GM21447 (cell line): ENCODE measurements around the gene TRPM1.

Experiments used
- ATAC-seq: cut with Tn5 transposase; IDR thresholded peaks from one replicate; pipeline ENCODE4 v1.9.1; 2021; ENCODE audit not compliant: unreplicated experiment

The TRPM1 gene

DNA sequence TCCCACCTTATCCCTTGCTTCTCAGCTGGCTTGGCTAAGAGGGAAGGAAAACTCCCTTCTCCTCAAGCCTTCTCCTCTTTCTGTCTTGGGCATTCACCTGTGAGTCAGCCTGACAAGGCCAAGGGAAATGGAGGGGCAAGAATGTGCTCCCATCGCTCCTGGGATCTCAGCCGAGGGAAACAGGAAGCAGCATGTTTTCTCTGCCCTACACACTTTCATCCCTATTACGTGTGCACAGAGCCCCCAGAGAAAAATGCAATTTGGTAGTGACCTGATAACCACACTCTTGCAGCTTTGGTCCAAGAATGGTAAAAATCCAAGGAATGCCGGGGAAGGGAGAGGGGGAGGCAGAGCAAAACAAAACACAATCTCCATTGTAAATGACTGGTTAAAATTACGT, 77.2 kb downstream of the TRPM1 start:
- no peak for ATAC-seq

DNA sequence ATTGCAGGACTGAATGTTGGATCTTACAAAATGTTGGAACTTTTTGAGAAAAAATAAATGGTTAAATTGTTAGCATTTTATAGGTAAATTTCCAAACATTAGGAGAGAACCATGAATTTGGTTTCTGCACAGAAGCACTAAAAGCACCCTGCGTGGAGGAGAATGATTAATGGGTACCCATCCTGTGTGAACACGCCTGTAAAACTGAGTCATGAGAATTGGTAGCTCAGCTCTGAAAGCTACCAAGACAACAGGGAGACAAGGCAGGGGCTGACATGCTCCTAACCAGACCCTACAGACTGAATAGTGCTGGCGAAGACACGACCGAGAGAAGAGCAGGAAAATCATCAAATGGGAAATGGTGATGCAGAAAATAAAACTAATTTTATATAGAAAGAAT, 77.7 kb downstream of the TRPM1 start:
- no peak for ATAC-seq

DNA sequence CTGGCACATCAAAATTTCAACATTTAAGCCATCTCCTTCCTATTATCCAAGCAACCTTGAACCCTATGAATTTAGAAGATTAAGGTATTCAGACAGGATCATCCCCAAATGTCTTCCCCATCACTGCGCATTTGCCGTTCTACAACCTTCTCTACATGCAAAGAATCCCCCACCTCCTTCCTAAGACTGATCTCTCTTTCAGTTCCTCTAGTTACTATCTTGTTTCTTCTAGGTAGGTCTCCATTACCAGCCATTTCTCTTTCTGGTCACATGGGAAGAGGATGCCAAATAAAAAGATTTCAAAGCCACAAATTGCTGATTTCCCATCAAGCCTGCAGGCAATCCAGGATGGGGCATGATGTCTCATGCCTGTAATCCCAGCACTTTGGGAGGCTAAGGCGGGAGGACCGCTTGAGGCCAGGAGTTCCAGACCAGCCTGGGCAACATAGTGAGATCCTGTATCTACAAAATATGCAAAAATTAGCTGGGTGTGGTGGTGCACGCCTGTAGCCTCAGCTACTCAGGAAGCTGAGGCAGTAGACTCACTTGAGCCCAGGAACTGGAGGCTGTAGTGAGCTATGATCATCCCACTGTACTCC, 80.4 kb downstream of the TRPM1 start:
- no peak for ATAC-seq

DNA sequence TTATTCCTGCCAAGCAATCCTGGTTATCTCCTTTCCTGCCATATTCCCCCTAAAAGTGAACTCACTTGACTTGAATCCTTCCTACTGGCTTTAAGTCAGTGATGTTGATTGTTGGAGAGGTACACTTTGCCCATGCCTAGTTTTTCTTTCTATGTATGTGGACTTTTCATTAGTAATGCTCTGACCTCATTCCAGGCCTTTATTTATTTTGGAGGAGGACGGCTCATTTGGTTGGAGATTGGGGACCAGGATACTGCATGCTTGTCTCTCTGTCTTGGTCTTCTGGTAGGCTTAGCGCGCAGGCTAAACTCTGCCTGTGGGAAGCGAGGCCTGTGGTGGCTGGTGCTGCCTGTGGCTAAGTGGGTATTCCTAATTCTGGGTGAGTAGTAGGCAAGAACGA, 81.0 kb downstream of the TRPM1 start:
- no peak for ATAC-seq

DNA sequence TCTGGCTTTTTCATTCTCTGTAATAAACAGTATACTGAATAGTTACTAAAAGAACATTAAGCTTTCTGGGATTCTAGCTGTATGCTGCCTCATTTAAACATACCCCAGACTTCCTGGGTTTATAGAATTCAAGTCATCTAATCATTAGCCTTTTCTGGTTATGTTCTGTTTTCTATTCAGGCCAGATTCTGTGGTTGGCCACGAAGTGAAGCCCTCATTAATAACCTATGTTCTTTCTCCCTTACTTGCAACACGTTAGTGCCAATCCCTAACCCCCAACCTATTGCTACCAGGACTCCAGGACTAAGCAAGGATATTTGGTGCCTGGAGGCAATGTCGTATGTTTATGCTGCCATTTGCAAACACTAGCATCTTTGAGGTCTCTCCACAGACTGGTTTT, 81.5 kb downstream of the TRPM1 start:
- no peak for ATAC-seq

DNA sequence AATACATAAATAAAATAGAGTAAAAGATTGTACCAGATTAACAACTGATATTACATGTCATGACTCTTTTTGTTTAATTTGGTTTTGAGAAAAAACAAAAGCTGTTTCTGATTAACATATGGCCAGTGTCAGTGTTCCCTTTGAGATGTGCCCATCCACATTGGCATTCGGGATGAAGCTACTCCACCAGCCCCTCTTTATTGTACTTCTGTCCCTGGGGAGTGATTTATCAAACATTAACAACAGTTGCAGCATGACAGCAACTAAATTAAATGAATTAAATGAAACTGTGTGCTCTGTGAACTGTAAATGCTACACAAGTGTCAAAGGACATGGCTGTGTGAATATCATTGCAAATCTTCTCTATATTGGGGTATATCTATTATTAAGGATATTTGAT, 84.2 kb downstream of the TRPM1 start:
- ATAC-seq: no peak

DNA sequence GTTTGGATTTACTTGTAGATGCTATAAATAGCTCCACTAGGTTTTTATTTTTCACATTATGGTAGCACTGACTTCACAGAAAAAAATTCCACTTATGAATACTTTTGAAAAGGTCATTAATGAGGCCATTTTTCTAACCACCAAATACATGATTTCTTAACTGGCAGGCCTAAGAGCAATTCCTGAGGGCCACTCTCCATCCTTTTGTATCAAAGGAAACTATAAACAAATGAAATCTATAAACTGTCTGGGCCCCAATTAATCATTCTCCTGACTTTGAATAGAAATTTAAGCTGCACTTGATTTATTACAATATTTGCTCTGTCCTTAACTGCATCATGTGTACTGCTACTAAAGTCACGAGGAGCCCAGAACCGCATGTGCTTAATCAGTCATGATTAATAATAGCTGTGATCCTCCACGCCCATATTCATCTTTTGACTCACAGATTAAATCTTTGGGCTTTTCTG, 85.0 kb downstream of the TRPM1 start:
- ATAC-seq: no peak

DNA sequence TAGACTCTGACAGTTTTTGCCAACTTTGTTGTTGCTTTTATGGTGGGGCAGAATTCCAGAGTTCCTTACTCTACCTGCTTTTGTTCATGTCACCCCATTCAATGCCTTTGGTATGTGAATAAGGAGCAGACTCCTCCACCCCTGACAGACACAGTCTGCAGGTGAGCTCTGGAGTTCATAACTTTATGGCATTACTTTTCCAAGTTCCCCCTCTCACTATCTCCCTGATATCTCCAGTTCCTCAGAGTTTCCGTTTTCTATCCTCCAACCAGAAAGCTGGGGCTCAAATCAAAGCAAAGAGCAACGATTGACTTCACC, 87.0 kb downstream of the TRPM1 start:
- no peak for ATAC-seq

DNA sequence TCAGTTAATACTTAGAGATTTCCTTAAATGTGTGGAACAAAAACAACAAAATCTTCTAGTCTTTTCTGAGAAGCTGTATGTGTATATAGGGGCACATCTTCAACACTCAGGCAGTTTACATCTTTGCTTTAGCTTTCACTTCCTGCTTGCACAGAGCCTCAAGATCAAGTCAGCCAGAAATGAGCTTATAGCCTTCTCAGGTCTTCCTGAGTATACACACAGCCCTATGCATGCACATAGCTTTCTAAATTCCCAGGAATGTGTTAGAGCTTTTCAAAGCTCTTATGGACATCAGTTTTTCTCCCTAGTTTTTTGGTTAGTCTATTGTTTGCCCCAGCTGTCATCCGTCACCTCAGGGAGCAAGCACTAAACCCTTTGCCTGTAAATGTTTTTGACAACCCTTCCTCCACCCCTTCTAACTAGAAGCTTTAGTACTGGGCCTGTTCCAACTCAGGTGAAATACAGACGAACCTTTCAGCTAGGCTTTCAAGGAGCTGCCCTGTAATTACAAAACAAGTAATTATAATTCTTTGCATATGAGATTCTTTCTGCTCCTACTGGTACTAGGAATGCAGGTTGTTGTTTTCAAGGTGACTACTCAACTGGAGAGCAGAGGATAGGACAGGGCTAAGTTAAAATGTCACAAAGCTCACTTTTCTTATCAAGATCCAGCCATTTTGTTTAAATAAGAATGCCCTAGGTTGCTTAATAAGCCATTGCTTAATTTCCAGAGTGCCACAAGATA, 87.5 kb downstream of the TRPM1 start:
- peak; percentile 98 for ATAC-seq

DNA sequence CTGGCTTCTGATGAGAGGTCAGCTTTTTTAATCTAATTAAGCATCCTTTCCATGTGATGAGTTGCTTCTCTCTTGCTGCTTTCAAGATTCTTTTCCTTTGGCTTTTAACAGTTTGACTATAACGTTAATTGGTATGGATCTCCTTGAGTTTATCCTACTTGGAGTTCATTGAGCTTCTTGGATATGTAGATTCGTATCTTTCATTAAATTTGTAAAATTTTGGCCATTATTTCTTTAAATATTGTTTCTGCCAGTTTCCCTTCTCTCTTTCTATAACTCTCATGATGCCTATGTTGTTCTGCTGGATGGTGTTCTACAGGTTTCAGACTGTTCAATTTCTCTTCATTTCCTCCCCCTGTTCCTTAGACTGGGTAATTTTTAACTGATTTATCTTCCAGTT, 89.1 kb downstream of the TRPM1 start:
- no peak for ATAC-seq

DNA sequence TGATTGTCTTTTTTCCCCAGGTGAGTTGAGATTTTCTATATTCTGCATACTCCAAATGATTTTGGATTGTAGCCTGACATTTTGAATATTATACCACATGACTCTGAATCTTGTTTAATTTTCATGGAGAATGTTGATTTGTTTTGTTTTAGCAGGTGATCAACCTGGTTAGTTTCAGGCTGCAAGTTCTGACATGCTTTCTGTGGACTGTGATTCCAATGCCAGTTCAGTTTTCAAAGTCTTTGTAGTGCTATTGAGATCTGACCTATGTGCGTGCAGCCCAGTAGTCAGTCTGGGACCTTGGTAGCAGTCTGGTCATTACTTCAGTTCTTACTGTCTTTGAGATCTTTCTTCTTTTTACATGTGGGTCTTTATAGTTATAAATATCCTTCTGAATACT, 91.5 kb downstream of the TRPM1 start:
- no peak for ATAC-seq

DNA sequence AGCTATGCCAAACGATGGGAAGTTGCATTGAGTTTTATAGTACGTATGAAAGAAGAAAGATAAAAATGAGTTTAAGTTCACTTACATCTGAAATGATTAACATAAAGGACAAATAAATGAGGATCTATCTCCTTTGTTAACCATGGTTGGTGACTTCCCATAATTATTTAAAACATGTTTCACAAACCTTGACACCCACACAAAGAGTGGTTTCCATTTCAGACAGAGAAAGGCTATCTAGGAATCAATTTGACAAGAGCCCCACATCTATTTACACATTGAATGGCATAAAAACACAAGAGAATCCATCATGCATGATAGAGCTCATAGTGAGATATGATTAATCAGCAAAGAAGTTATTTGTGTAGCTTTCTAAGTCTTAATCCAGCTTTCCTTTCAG, 95.9 kb downstream of the TRPM1 start:
- ATAC-seq: no peak

DNA sequence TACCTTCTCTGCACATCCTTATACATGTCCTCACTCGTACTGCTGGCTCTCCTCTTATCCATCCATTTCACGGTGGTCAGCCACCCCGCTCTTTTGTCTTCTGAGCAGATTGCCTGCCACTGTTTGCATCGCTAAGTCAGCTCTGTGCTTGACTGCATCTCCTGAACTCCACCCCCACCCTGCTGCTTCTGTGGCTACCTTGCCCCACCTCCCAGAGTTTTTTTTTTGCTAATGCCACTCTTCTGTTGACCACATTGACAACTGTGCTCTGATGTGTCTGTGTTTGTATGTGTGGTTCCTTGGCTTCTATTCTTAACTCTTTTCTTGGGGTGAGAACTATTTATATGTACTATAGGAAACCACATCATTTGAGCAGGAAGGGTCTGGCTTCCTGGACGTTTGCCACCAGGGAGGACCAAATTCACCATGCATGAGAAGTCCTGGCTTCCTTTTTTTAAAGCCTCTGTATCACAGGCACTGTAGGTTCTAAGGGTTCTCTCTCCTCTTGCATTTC, 97.2 kb downstream of the TRPM1 start:
- ATAC-seq: peak; percentile 88

DNA sequence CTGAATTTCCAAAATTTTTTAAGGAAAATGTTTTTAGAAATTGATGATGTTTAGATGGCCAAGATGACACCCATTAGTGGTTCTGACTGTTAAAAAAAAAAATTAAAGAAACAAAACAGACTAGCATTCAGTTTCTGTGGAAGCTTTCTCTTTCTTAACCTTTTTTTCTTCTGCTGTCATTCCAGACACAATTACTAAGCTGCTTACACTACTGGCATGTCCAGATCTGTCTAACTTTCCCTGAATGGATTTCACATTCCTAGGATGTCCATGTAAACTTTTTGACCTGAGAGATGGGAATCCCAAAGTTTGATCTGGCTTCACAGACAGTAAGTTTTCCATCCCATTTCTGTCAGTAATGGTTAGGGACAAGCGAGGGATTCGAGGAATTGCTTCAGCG, 99.8 kb downstream of the TRPM1 start:
- no peak for ATAC-seq

DNA sequence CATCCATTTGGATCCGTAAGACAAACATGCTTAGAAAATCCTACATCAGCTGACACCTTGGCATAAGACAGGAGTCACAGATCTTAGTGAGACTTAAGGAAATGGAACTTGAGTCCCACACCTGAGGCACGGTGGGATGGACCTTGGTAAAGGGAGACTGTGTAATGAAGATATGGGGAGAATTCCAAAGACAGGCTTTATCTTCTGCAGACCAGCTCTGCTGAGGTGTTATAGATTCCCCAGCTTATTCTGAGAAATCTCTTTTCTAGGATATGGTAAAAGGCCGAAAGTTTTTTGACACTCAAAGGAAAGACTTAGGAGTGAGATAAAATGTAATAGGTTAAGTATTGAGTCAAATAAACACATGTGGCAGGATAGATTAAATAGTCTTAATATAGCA, 101.8 kb downstream of the TRPM1 start:
- ATAC-seq: no peak

DNA sequence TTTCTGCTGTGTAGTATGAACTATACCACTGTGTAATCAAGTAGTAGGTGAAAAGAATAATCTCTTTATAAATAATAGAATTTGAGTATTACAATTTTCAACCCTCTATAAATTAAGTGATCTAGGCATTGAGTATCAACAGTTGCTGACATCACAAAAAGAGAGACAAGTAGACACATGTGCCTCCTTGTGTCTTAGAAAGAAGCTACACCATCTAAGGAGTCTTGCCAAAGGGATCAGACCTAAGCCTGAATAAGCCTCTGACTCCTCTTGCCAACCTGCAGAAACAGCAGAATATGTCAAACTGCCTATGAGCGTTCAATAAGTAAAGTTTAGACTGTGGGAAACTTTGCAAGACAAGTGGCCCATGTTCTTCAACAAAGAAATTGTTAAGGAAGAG, 104.3 kb downstream of the TRPM1 start:
- no peak for ATAC-seq

DNA sequence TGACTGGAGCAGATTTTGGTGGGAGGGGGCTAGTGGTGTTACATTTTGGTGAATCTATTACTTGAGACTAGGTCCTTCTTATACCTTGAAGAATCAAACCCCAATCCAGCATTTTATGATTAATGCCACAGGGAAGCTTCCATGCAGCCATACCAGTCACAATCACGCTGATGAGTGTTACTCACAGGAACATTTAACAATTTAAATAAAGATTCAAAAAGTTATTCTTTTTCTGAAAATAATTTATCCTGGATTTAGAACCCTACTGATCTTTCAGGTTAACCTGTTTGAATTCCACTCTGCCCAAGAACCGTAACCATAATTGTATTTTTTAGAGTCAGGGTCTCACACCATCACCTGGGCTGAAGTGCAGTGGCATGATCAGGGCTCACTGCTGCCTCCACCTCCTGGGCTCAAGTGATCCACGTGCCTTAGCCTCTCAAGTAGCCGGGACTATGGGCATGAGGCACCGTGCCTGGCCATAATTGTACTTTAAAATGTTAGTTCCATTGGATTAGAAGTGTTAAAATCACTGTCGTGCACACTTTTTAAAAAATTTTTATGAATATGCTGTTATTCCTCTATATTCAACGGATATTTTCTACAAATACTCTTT, 109.2 kb downstream of the TRPM1 start:
- no peak for ATAC-seq

DNA sequence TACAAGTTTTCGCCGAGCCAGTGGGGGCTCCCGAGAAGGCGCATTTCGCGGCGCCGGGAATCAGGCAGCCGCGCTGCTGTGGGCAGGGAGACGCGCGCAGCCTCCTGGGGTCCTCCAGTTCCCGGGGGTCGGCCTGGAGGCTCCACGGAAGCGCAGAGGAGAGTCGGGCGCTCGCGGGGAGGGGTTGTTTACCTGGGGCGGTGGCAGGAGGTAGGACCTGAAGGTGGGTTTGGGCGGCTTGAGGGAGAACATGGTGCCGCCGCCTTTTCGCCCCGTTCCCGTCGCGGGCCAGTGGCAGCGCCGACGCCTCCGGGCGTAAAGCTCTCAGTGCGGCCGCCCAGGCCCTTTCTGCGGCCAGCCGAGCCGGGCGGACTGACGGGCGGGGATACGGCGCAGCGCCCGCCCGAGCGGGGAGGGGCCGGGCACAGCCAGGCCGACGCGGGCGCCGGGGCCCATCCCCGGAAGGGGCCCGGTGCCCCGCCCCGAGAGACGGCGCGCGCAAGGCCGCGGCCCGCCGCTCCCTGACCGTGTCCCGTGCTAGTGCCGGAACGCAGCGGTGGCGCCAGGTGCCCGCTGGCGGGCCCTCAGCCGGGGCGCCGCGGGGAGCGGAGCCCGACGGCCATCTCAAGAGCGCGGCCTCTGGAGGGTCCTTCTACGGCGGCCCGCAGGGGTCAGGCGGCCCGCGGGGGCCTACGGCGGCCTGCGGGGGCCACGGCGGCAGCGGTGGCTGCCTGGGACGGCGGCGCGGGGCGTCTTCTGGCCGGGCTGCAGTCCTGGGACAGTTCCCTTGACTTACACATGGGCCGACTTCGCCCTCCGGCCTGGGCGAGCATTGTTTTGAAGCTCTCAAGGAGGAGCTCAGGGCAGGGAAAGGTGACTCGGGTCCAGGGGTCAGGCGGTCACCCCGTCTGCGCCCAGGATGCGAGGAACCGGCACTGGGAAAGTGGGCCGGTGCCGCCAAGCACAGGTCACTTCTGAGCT, 110.0 kb downstream of the TRPM1 start, which contains the start of gene MTMR10:
Gene MTMR10 (minus strand): TSS at position 374 of the 981 bp plus-strand sequence. CDS start 122 bp downstream, at position 252.
- peak; percentile 82 for ATAC-seq

DNA sequence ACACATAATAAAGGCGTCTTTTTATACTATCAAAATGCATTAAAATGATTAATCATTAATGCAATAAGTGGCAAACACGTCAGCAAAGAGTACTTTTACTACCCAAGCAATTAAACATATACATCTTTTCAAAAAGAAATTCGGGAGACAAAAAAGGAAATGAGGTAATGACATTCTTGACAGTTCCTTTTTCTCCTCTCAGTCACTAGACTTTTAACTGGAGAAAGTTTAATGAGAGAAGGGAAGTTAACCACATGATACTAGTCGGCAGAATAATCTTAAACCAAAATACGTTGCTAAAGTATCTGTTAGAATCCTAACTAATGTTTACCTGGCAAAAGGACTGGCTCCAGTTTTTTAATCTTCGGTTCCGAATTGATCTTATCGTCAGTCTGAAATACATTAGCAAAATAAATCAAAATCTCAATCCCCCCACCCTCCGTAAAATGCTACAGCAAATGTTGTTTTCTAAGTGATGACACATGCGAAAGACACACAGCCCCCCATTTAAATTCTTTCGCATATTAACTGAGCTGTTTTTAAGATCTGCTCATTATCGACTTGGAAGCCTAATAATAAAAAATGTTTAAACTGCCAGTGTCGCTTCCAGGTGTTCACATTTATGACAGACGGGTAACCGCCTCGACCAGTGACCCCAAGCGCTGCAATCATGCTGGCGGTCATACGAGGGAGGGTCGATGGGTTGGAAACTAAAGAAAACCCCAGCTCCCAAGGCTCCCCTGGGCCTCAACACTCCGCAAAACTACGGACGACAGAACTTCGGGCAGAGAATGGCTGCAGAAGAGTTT, 110.9 kb downstream of the TRPM1 start:
- ATAC-seq: peak; percentile 23

DNA sequence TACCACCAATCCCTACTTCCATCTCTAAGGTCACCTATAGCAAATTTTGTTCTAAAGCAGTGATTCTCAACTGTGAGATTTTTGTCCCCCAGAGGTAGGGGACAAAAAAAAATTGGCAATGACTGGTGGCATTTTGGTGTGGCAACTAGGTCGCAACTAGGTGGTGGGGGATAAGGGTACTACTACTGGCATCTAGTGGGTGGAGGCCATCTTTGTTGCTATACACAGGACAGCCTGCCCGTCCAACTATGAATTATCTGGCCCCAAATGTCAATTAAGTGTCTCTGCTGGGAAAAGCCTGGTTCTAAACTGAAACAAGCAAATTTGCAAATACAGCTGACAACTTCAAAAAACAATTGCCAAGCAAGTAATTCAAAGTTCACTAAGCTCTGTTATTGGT, 111.5 kb downstream of the TRPM1 start:
- ATAC-seq: no peak
